ENCODE data around the gene SYNGAP1. TPM values are rescaled to one million over a fixed set of nuclear protein-coding genes. Genes with fewer than 3 reads are reported as not detected.

SYNGAP1 gene
- polyA plus RNA-seq, 3 donors from 2014 or later: 0.02 to 0.32 (median 0.20) TPM

DNA sequence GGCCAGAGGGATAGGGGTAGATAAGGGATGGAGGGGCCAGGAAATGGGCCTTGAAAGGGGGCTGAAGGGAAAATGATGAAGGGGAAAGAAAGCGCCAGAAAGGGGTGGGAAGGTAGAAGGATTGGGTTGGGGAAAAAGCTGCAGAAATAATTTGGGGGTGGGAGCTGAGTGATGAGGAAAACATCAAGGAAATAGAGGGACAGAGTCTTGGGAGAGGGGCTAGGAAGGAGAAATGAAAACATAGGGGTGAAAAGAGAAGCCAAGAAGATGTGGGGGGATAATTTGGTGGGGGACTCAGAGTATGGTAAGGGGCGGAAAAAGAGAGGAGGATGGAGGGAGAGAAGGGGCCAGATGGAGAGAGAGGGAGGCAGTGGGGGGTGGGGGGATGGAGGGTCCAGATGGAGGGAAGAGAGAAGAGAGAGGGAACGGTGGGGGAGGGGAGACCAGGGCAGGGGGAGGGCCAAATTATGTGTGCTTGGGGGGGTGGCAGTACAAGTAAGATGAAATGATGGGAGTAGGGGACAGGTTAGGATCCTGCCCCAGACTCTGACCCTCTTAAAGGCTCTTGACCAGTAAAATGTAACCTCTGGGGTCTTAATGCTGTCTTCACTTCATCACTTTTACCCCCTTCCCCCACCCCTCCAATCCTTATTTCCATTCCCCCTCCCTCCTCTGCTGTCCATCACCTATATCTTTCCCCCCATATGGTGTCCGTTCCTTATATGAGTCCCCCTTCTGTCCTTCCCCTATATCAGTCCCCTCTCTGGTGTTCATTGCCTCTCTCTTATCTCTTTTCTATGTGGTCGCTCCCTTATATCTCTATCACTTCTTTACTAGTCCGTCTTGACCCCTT lies 852 bp downstream of the SYNGAP1 start:
- H3K36me3 Mint-ChIP-seq: peaks cover 0 to 2% (median 0%) of the 10 kb centered on the region in 3 donors
- peak overlapping the region in 5 of 6 donors; percentile 32 to 100 (median 83) for H3K27ac Mint-ChIP-seq
- no peaks in the 10 kb centered on the region for H3K9me3 Mint-ChIP-seq
- DNase-seq: no peak
- H3K4me3 Mint-ChIP-seq: peak overlapping the region in 3 of 5 donors; percentile 2 to 28 (median 12)
- H3K4me1 Mint-ChIP-seq: peaks cover 65 to 71% of the 10 kb centered on the region in 2 donors
- peaks cover 12 to 33% (median 22%) of the 10 kb centered on the region in 3 donors for H3K27me3 Mint-ChIP-seq (ENCODE audit: low read depth in 3 of 3)

DNA sequence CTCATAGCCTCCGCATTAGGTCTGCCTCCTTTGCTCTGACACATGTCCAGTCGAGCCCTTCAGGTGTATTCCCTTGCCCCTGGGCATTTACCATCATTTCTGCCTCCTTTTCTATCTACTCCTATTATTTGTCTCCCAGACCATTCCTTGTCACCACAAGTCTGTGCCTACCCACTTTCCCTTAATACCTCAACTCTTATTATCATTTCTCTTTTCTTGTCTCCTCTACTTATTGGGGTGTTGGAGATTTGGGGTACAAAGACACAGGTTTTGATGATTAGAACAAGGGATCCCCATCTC lies 1.4 kb downstream of the SYNGAP1 start:
- Mint-ChIP-seq H3K36me3 (no peaks in the 10 kb centered on the region), H3K27ac (peak overlapping the region in 5 of 6 donors; percentile 32 to 100 (median 81)), H3K9me3 (no peaks in the 10 kb centered on the region), H3K4me3 (peak overlapping the region in 3 of 5 donors; percentile 2 to 28 (median 12)), H3K27me3 (ENCODE audit: low read depth in 3 of 3) (peaks cover 12 to 37% (median 22%) of the 10 kb centered on the region in 3 donors), H3K4me1 (peaks cover 65 to 70% of the 10 kb centered on the region in 2 donors)
- no peak for DNase-seq

DNA sequence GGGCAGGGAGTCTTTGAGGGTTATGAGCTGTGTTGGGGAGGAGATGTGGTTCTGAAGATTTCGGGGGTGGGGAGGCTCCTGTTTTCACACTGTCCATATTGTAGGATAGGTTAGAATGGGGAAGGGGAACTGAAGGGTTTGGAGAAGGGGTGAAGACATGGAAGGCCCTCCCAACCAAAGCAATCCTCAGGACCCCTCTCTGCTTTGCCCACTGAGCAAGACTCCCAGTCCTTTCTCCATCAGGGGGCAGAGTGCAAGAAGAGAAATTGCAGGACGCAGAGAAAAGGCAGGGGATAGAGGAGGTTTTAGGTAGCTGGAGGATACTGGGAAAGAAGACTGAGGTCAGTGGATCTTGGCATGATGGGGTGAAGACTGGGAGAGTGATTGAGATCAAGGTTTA lies 3.9 kb downstream of the SYNGAP1 start:
- peaks cover 59 to 66% of the 10 kb centered on the region in 2 donors for H3K4me1 Mint-ChIP-seq
- no peak for DNase-seq
- peak overlapping the region; percentile 81 to 97 (median 94) for H3K4me3 Mint-ChIP-seq
- H3K36me3 Mint-ChIP-seq: no peaks in the 10 kb centered on the region
- peak overlapping the region; percentile 92 to 99 (median 96) for H3K27ac Mint-ChIP-seq
- no peaks in the 10 kb centered on the region for H3K9me3 Mint-ChIP-seq
- peaks cover 15 to 32% (median 18%) of the 10 kb centered on the region in 3 donors for H3K27me3 Mint-ChIP-seq (ENCODE audit: low read depth in 3 of 3)

DNA sequence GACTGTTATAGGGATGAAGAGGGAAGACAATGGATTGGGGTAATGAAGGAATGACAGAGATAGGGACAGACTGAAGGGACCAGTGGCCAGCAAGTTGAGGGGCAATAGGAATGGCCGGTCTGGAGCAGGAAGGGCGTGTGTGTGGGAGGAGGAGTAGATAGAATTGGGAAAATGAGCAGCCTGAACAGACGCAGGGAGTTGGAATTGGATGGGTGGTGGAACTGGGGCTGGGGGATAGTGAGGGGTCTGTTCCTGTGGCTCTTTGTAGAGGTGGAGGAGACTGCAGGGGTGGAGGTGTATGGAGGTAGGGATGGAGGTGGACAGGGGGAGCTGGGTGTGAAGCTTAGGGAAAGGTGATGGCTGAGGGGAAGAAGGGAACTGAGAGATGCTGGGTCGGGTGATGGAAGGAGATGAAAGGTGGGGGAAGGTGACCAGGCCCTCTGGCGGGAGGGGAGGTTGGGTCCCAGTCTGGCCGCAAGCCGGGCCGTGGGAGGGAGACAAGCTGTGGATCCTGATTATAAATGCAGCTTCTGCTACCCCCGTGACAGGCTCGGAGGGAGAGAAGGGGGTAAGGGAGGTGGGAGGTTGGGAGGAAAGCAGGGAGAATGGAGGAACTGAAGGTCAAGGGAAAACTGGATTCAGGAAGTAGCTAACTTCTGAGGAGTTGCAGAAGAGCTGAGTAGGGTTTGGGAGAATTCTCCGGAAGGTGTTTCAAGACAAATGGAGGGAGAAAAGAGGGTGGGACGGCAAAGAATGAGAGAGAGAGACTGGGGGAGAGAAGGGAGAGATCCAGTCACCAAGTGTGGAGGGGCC lies 5.2 kb downstream of the SYNGAP1 start:
- H3K27ac Mint-ChIP-seq: peak overlapping the region; percentile 92 to 99 (median 96)
- no peaks in the 10 kb centered on the region for H3K36me3 Mint-ChIP-seq
- no peak for DNase-seq
- H3K27me3 Mint-ChIP-seq (ENCODE audit: low read depth in 3 of 3): peaks cover 15 to 33% (median 21%) of the 10 kb centered on the region in 3 donors
- H3K4me1 Mint-ChIP-seq: peaks cover 61 to 68% of the 10 kb centered on the region in 2 donors
- no peaks in the 10 kb centered on the region for H3K9me3 Mint-ChIP-seq
- H3K4me3 Mint-ChIP-seq: peak overlapping the region; percentile 81 to 97 (median 94)

DNA sequence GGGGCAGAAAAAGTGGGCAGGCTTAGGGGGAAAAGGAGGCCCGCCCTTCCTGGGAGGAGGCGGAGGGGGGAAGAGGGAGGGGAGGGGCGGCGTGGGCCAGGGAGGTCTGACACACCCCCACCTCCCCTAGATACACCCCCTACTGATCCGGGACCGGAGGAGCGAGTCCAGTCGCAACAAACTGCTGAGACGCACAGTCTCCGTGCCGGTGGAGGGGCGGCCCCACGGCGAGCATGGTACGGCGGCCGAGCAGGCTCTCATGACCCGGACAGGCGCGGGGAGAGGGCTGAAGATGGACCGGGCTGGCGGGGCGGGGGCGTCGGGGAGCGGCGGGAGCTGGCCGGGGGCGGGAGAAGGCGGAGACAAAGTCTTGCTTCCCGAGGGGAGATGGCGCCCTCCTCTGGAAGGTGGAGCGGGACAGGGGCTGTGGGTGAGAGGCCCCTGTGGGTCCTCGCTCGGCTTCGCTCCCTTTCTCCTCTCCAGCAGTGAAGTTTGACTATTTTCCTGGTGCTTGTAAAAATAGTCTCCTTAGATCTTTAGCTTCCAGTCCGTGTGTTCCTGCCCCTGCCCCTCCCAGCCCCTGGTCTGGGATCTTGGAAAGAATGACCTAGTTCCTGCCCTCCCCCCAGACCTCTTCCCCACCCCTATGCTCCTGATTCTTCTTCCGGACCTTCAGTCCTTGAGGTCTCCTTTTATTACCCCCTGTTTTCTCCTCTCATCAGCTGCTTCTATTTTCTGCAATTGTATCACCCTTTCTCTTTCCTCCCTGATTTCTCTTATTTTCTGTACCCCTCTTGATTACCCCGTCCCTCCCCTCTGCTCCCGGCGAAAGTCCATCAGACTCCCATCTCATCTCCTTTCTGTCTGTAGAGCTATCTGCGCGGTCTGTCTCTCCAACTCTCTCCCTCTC lies 6.1 kb downstream of the SYNGAP1 start:
- no peaks in the 10 kb centered on the region for H3K9me3 Mint-ChIP-seq
- peak overlapping the region; percentile 81 to 97 (median 94) for H3K4me3 Mint-ChIP-seq
- H3K36me3 Mint-ChIP-seq: no peaks in the 10 kb centered on the region
- H3K4me1 Mint-ChIP-seq: peaks cover 68 to 77% of the 10 kb centered on the region in 2 donors
- peaks cover 16 to 34% (median 21%) of the 10 kb centered on the region in 3 donors for H3K27me3 Mint-ChIP-seq (ENCODE audit: low read depth in 3 of 3)
- peak; percentile 77 to 78 (median 78) for DNase-seq
- peak overlapping the region; percentile 92 to 99 (median 96) for H3K27ac Mint-ChIP-seq

DNA sequence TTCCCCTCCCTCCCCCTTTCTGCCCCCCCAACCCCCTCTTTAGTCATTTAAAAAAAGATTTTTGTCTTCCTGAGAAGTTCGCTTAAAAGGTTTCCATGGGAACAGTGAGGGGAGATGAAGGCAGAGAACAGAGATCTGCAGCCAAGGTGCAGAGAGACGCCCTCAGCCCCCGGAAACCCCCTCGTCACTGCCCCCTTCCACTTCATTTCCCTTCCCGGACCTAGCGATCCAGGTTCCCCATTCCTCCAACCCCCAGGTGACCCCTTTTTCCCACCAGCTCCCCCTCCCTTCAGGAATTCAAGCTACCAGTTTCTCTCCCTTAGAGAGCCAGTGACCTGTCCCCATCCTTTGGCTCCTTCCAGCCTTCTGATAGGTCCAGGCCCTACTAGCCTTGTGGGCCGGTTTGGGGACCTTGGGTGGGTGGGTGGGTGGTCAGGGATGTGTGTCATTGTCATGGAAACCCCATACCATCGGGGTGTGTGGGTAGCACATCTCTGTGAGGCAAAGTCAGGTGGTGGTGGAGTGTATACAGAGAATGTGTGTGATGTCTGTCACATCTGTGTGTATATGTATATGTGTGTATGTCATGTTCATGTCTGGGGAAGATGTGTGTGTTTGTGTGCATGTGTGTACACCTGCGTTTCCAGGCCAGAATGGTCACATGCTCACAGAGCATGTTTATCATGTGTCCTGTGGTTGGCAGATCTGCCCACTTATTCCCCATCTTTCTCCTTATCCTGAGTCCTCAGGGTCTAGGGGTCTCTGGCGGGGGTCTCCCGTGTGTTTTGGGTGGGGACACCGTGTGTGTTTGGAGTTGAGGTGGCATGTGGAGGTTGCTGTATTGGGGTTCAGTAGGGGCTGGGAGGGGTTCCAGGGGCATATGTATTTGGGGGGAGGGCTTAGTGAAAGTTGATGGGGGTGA lies 7.0 kb downstream of the SYNGAP1 start:
- Mint-ChIP-seq H3K9me3 (no peaks in the 10 kb centered on the region), H3K4me3 (peak overlapping the region; percentile 81 to 97 (median 94)), H3K27me3 (ENCODE audit: low read depth in 3 of 3) (peaks cover 17 to 35% (median 21%) of the 10 kb centered on the region in 3 donors), H3K27ac (peak overlapping the region; percentile 92 to 99 (median 96)), H3K4me1 (peaks cover 76 to 77% of the 10 kb centered on the region in 2 donors), H3K36me3 (no peaks in the 10 kb centered on the region)
- peak; percentile 58 to 62 (median 61) for DNase-seq

DNA sequence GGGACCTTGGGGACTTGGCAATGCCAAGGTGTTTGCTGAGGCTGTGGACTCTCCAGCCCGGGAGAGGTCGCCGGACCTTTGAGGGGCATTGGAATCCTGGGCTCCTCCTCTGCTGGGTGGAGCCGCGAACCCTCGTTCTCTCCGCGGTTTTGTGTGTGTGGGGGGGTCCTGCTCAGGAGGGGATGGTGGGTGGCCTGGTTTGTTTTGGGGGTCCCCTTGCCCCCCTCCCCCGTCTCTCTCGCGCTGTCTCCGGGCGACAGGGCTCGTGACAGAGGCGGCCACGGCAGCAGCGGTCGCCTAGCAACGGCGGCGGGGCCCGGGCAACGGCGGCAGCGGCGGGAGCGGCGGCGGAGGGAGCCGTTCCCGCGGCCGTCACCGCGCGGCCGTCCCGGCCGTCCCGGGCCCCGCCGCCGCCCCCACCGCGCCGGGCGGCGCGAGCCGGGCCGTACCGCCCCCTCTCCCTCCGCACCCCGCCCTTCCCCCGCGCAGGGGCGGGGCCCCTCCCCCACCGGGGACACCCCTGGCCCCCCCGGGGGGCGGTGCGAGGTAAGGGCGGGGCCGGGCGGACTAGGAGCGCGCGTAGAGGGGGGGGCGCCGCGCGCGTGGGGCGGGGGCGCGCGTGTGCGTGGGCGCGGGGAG lies 7.8 kb downstream of the SYNGAP1 start:
- H3K9me3 Mint-ChIP-seq: no peaks in the 10 kb centered on the region
- H3K36me3 Mint-ChIP-seq: no peaks in the 10 kb centered on the region
- peak; percentile 68 to 71 (median 69) for DNase-seq
- peak overlapping the region; percentile 91 to 99 (median 97) for H3K27ac Mint-ChIP-seq
- H3K4me1 Mint-ChIP-seq: peaks cover 84 to 85% of the 10 kb centered on the region in 2 donors
- peak overlapping the region; percentile 90 to 97 (median 94) for H3K4me3 Mint-ChIP-seq
- H3K27me3 Mint-ChIP-seq (ENCODE audit: low read depth in 3 of 3): peaks cover 17 to 35% (median 21%) of the 10 kb centered on the region in 3 donors

DNA sequence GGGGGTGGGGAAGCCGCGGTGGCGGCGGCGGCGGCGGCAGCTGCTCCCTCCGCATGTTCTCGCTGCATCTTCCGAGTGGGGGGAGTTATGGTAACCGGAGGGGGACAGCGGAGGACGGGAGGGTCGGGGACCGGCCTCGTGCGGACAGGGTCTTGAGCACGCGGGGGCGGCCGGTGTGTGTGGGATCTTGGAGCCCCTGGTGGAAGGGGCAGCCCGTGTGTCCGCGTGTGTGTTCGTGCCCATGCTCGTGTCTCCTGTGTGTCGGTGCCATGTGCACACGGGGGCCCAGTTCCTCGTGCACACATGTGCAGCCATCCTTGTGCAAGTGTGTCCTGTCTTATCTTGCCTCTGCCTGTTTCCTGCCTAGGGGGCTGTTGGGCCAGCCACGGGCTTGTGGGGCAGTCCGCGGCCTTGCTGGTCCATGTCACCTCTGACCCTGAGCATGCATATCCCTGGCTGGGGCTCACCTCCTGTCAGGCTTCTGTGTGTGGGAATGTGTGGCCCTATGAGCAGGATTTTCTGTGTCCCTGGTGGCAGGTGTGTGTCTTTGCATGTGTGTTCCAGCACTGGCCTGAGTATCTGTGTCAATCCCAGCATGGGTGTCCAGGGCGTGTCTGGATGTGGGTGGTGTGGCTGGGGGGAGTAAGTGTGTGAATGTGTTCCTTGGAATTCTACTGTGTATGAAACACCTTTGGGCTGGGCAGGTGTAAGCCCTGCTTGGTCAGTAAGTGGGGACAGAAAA lies 8.5 kb downstream of the SYNGAP1 start:
- H3K4me3 Mint-ChIP-seq: peak overlapping the region; percentile 89 to 95 (median 92)
- peaks cover 17 to 35% (median 21%) of the 10 kb centered on the region in 3 donors for H3K27me3 Mint-ChIP-seq (ENCODE audit: low read depth in 3 of 3)
- DNase-seq: peak; percentile 37 to 42 (median 40)
- H3K9me3 Mint-ChIP-seq: no peaks in the 10 kb centered on the region
- H3K4me1 Mint-ChIP-seq: peaks cover 89 to 91% of the 10 kb centered on the region in 2 donors
- peak overlapping the region; percentile 87 to 98 (median 96) for H3K27ac Mint-ChIP-seq
- no peaks in the 10 kb centered on the region for H3K36me3 Mint-ChIP-seq

DNA sequence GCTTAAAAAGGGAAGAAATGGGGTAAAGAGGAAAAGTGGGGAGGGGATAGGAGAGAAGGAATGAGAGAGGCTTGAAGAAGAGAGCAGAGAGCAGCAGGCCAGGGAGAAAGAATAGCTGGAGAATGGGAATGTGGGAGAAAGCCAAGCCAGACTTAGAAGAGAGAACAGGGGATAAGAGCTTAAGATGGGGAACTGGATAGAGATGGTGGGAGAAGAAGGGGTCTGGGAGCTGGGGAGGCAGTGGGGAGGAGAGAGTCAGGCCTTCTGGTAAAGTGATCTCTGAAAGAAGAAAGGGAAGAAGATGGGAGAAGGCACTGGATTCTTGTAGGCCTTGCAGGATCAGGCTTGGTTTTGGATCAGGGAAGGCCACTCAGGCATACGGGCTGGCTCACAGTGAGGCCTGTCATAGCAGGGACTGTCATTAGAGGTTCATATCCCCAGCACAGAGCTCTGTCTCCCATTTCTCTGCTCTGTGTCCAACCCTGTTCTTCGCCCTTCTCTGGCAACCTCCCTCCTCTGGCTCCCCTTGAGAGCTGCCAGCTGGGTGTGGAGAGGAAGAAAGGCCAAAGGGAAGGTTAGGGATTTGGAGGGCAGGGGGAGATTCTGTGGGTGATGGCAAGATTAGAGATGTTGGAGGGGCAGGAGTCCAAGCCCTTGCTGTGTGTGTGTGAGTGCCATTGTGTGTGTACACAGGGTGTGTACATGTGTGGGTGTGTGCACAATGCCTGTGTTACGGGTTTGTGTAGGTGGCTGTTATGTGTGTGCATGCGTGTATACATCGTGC lies 9.3 kb downstream of the SYNGAP1 start:
- H3K27me3 Mint-ChIP-seq (ENCODE audit: low read depth in 3 of 3): peaks cover 16 to 34% (median 21%) of the 10 kb centered on the region in 3 donors
- H3K36me3 Mint-ChIP-seq: no peaks in the 10 kb centered on the region
- H3K4me3 Mint-ChIP-seq: peak overlapping the region; percentile 89 to 95 (median 92)
- H3K4me1 Mint-ChIP-seq: peaks cover 82 to 85% of the 10 kb centered on the region in 2 donors
- H3K9me3 Mint-ChIP-seq: no peaks in the 10 kb centered on the region
- DNase-seq: no peak
- peak overlapping the region; percentile 87 to 98 (median 96) for H3K27ac Mint-ChIP-seq

DNA sequence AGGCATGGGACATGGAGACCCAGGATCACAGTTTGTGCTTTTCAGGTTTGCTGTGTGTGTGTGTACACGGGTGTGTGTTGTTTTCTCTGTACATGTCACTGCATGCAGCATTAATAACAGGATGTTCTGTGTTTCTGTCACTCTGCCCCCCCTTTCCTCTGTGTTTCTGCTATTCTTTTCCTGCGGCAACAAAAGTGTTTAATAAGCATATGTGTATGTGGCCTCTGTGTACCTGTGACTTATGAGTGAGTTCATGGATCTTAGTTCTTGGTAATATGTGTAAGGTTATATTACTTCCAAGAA lies 9.8 kb downstream of the SYNGAP1 start:
- DNase-seq: peak in 1 of 3 donors; percentile 39
- peaks cover 15 to 31% (median 21%) of the 10 kb centered on the region in 3 donors for H3K27me3 Mint-ChIP-seq (ENCODE audit: low read depth in 3 of 3)
- H3K27ac Mint-ChIP-seq: peak overlapping the region; percentile 87 to 98 (median 96)
- no peaks in the 10 kb centered on the region for H3K36me3 Mint-ChIP-seq
- no peaks in the 10 kb centered on the region for H3K9me3 Mint-ChIP-seq
- peaks cover 76 to 80% of the 10 kb centered on the region in 2 donors for H3K4me1 Mint-ChIP-seq
- peak overlapping the region; percentile 89 to 95 (median 92) for H3K4me3 Mint-ChIP-seq

DNA sequence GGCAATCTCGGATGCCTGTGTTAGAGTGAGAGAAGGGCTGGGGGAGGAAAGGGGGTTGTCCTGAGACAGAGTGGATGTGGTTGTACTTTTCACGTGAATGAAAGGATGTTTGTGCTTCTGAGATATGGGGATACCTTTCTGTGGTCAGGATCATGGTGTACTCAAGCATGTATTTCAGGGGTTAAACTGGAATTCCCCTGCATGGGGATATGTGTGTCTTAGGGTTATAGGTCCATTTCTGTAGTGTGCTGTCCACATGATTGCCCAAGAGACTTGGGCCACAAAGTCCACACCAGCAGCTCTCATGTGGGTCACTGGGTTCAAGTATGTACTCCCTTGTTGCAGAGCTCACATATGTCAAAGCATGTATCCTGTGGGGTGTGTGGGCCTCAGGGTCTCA lies 10.5 kb downstream of the SYNGAP1 start:
- no peaks in the 10 kb centered on the region for H3K9me3 Mint-ChIP-seq
- H3K4me1 Mint-ChIP-seq: peaks cover 70 to 74% of the 10 kb centered on the region in 2 donors
- H3K36me3 Mint-ChIP-seq: peaks cover 0 to 3% (median 2%) of the 10 kb centered on the region in 3 donors
- peaks cover 17 to 32% (median 19%) of the 10 kb centered on the region in 3 donors for H3K27me3 Mint-ChIP-seq (ENCODE audit: low read depth in 3 of 3)
- DNase-seq: no peak
- H3K4me3 Mint-ChIP-seq: peak overlapping the region; percentile 39 to 95 (median 92)
- H3K27ac Mint-ChIP-seq: peak overlapping the region; percentile 87 to 98 (median 96)
